Endothelial cell of umbilical vein (primary cell): Measurements from ENCODE around the gene CENPVL3. TPM values are rescaled to one million over a fixed set of nuclear protein-coding genes. Genes with fewer than 3 reads are reported as not detected.

ENCODE experiments used
- BruUV-seq: library from RNA; stranded (reverse); fragments of 400-500 nt; replicated peaks from 2 replicates; lab custom pipeline; 2021; lab: Mats Ljungman, UMichigan
- CTCF ChIA-PET: fragments of 300-600, 350-600 bp; sonication (Branson Sonifier 250); formaldehyde crosslinking; loops from one replicate; lab custom pipeline; 2021; ENCODE audit warnings: antibody characterized with exemption, inconsistent platforms; lab: Charles Lee
- POLR2A ChIA-PET: fragments of 300-600, 350-600 bp; sonication (Branson Sonifier 250); formaldehyde crosslinking; loops from one replicate; lab custom pipeline; 2021; ENCODE audit warnings: antibody characterized with exemption, inconsistent platforms; lab: Charles Lee
- DNase-seq: peaks from one replicate; pipeline ENCODE4 v3.0.0-alpha.2; 2011; ENCODE audit warnings: low read depth, low spot score
- FAIRE-seq: peaks from 2 replicates; lab custom pipeline; 2011; peaks lifted over from hg19 to GRCh38; lab: Jason Lieb, UNC
- H2AFZ ChIP-seq: 2 replicates; pipeline ENCODE4 v1.6.0; 2012; ENCODE audit warnings: low read depth, low read length, control low read depth, inconsistent platforms
- H3K27ac ChIP-seq: 2 replicates; pipeline ENCODE4 v1.5.1; 2011; ENCODE audit warnings: low read depth, mild to moderate bottlenecking, control low read depth, low read length, moderate library complexity; ENCODE audit not compliant: insufficient read depth
- H3K27me3 ChIP-seq, 2 experiments: 2 replicates each; pipeline versions ENCODE4 v1.6.0 to v1.6.1; 2011; ENCODE audit warnings: low read length in 2 of 2, mixed read lengths in 1 of 2; ENCODE audit not compliant: control insufficient read depth in 2 of 2, insufficient read depth in 2 of 2
- H3K36me3 ChIP-seq, 2 experiments: 2 replicates in 1 of 2; 3 replicates in 1 of 2; pipeline ENCODE4 v1.5.1; 2011; ENCODE audit warnings: low read length in 2 of 2, mild to moderate bottlenecking in 1 of 2, moderate library complexity in 1 of 2; ENCODE audit not compliant: control insufficient read depth in 2 of 2, insufficient read depth in 2 of 2; ENCODE audit errors: extremely low read depth in 1 of 2
- H3K4me1 ChIP-seq: 3 replicates; pipeline ENCODE4 v1.5.1; 2011; ENCODE audit warnings: mild to moderate bottlenecking, low read length; ENCODE audit not compliant: control insufficient read depth, insufficient read depth; ENCODE audit errors: extremely low read depth
- H3K4me2 ChIP-seq: 2 replicates; pipeline ENCODE4 v1.6.1; 2011; ENCODE audit warnings: low read length, control low read depth, mixed read lengths; ENCODE audit not compliant: insufficient read depth
- H3K4me3 ChIP-seq, 3 experiments: fragments of 200-600 bp in 1 of 3; sonication (generic), shearing (Covaris generic) in 1 of 3; replicated peaks in 1 of 3; 2 replicates each; pipeline ENCODE4 v1.5.1; 2011 to 2016; ENCODE audit warnings: control low read depth in 3 of 3, low read length in 3 of 3, mild to moderate bottlenecking in 2 of 3, inconsistent platforms in 1 of 3, low read depth in 1 of 3, moderate library complexity in 1 of 3; ENCODE audit not compliant: insufficient read depth in 1 of 3
- H3K79me2 ChIP-seq: 2 replicates; pipeline ENCODE4 v1.6.0; 2012; ENCODE audit warnings: low read length, inconsistent platforms; ENCODE audit not compliant: control insufficient read depth, insufficient read depth
- H3K9ac ChIP-seq: replicated peaks from 2 replicates; pipeline ENCODE3; 2011; ENCODE audit warnings: low read length, control low read depth; ENCODE audit not compliant: insufficient read depth; ENCODE audit errors: extremely low read depth
- H3K9me1 ChIP-seq: replicated peaks from 3 replicates; pipeline ENCODE4 v1.6.0; 2011; ENCODE audit warnings: mild to moderate bottlenecking, low read length; ENCODE audit not compliant: control insufficient read depth, insufficient read depth; ENCODE audit errors: extremely low read depth
- H3K9me3 ChIP-seq: replicated peaks from 2 replicates; pipeline ENCODE4 v1.5.1; 2012; ENCODE audit warnings: low read length, inconsistent platforms; ENCODE audit not compliant: control insufficient read depth, insufficient read depth
- H4K20me1 ChIP-seq: replicated peaks from 2 replicates; pipeline ENCODE3; 2011; ENCODE audit warnings: mild to moderate bottlenecking, low read length; ENCODE audit not compliant: control insufficient read depth, insufficient read depth; ENCODE audit errors: extremely low read depth
- EZH2 ChIP-seq: IDR thresholded peaks from 2 replicates; pipeline ENCODE4 v1.6.1; 2012; ENCODE audit warnings: borderline replicate concordance, low read depth, mild to moderate bottlenecking, moderate library complexity, low read length, inconsistent platforms; ENCODE audit not compliant: severe bottlenecking
- FOS ChIP-seq: IDR thresholded peaks from 2 replicates; pipeline ENCODE4 v1.6.1; 2011; ENCODE audit warnings: mild to moderate bottlenecking, low read length, moderate library complexity, borderline replicate concordance; ENCODE audit not compliant: insufficient read depth
- GATA2 ChIP-seq: IDR thresholded peaks from 2 replicates; pipeline ENCODE4 v1.7.0; 2011; ENCODE audit warnings: low read depth, mild to moderate bottlenecking, moderate library complexity, mixed read lengths, low read length; ENCODE audit not compliant: insufficient read length, insufficient read depth
- JUN ChIP-seq: IDR thresholded peaks from 2 replicates; pipeline ENCODE4 v1.6.1; 2011; ENCODE audit warnings: borderline replicate concordance, low read depth; ENCODE audit not compliant: insufficient read length, insufficient read depth
- MYC ChIP-seq: IDR thresholded peaks from one replicate; pipeline ENCODE4 v1.6.1; 2011; ENCODE audit warnings: mild to moderate bottlenecking, low read depth, low read length
- POLR2A ChIP-seq: IDR thresholded peaks from 2 replicates; pipeline ENCODE4 v1.6.1; 2012; ENCODE audit warnings: low read depth, mild to moderate bottlenecking, control low read depth, low read length
- POLR2AphosphoS5 ChIP-seq: IDR thresholded peaks from 2 replicates; pipeline ENCODE4 v1.6.1; 2012; ENCODE audit warnings: low read depth, mild to moderate bottlenecking, control low read depth, low read length, moderate library complexity; ENCODE audit not compliant: insufficient read depth
- dilution Hi-C: fragments of 300-500 bp; cut with MboI; formaldehyde crosslinking; loops from one replicate; pipeline ENCODE4 v1.15.0; 2019; ENCODE audit warnings: low sequenced_read_pairs; ENCODE audit not compliant: extremely low pct_ligation_motif_present
- intact Hi-C: fragments of 100-400 bp; cut with micrococcal nuclease; formaldehyde crosslinking; loops from one replicate; pipeline ENCODE4 v1.10.0; 2022
- polyA plus RNA-seq, 4 experiments: library from polyadenylated mRNA; depleted of rRNA in 3 of 4; stranded (reverse) in 3 of 4; unstranded in 1 of 4; fragments of >200 nt; gene quantifications; 2 replicates each; pipeline versions ENCODE4 v1.2.1 to v1.2.3, GENCODE V29; 2011 to 2012; ENCODE audit warnings: missing spikeins in 1 of 4
- total RNA-seq: library from RNA; stranded (reverse); gene quantifications from 2 replicates; pipeline ENCODE4 v1.2.3, GENCODE V29; 2021
- TF ChIP-seq, protein P1 (sequence below): IDR thresholded peaks from 2 replicates; pipeline ENCODE4 v1.6.1; 2011; ENCODE audit not compliant: insufficient read depth, insufficient read length
- TF ChIP-seq, protein P2 (sequence below), 2 donors: IDR thresholded peaks; 1 replicate in 1 of 2; 2 replicates in 1 of 2; pipeline ENCODE4 v1.5.1; 2011; ENCODE audit warnings: low read length in 2 of 2, mild to moderate bottlenecking in 2 of 2, moderate library complexity in 2 of 2, control low read depth in 1 of 2, inconsistent platforms in 1 of 2, low read depth in 1 of 2; ENCODE audit not compliant: insufficient read depth in 1 of 2; ENCODE audit errors: extremely low read depth in 1 of 2

CENPVL3 gene
- total and polyA plus RNA-seq, 2 donors (not counting 3 experiments of a cell fraction or from before 2014, with no cell fraction given), result not detected

DNA sequence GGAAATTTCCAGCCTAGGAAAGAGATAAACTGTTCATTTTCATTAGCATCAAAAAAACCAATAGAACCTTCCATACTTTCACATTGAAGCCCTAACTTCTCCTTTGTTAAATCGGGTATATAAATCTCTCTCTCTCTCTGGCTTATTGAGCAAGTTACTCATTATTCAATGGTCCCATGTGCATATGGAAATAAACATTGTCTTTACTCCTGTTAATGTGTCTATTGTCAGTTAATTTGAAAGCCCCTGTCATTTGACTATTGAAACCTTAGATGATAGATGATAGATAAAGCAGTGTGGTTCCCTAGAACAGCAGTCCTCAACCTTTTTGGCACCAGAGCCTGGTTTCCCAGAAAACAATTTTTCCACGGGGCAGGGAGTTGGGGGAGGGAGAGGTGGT is 46.8 kb downstream of the CENPVL3 start:
- FAIRE-seq, result no peak
- POLR2A ChIA-PET, result no interaction called here

DNA sequence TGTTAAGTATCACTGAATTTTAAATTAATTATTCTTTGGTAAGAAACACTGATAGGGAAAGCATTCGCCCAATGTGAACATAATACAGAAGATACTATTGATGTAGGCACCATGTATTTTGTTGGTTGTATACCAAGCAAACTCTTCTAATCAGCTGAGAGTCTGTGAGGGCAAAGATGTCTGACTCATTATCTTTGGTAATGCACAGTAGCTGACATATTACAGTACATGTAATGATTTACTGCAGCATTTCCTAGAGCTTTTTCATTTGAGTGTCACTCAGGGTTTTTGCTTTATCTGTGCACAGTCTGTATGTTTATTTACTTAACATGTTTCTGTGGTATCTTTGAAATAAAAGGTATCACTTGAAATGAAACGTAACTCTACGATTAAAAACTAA is 49.2 kb downstream of the CENPVL3 start:
- no peaks in the 10 kb centered on the region for H3K36me3 ChIP-seq
- no peak overlapping the region for H3K4me2 ChIP-seq
- no peak overlapping the region for H2AFZ ChIP-seq
- H3K9me3 ChIP-seq, result no peaks in the 10 kb centered on the region
- no peak overlapping the region for H3K9ac ChIP-seq
- H3K4me3 ChIP-seq, result no peak overlapping the region
- no TSS peak for BruUV-seq
- ChIA-PET POLR2A (no interaction called here), CTCF (no interaction called here)
- FAIRE-seq (no peak), DNase-seq (no peak)
- no peaks in the 10 kb centered on the region for H3K79me2 ChIP-seq
- dilution Hi-C loops, result no loop called here
- TF ChIP-seq, protein P1, sequence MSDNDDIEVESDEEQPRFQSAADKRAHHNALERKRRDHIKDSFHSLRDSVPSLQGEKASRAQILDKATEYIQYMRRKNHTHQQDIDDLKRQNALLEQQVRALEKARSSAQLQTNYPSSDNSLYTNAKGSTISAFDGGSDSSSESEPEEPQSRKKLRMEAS, result no peak
- TF ChIP-seq POLR2A (no peak), POLR2AphosphoS5 (no peak), FOS (no peak), GATA2 (no peak), MYC (no peak), EZH2 (no peak), JUN (no peak)
- TF ChIP-seq, protein P2, sequence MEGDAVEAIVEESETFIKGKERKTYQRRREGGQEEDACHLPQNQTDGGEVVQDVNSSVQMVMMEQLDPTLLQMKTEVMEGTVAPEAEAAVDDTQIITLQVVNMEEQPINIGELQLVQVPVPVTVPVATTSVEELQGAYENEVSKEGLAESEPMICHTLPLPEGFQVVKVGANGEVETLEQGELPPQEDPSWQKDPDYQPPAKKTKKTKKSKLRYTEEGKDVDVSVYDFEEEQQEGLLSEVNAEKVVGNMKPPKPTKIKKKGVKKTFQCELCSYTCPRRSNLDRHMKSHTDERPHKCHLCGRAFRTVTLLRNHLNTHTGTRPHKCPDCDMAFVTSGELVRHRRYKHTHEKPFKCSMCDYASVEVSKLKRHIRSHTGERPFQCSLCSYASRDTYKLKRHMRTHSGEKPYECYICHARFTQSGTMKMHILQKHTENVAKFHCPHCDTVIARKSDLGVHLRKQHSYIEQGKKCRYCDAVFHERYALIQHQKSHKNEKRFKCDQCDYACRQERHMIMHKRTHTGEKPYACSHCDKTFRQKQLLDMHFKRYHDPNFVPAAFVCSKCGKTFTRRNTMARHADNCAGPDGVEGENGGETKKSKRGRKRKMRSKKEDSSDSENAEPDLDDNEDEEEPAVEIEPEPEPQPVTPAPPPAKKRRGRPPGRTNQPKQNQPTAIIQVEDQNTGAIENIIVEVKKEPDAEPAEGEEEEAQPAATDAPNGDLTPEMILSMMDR (IDR thresholded peaks at IDR 0.05; ENCODE audit: extremely low read depth in 1 of 2, insufficient read depth in 1 of 2, low read depth in 1 of 2, low read length in 2 of 2), result no peak
- no peak overlapping the region for H3K27ac ChIP-seq
- intact Hi-C loops, result no loop called here
- H3K27me3 ChIP-seq, result no peaks in the 10 kb centered on the region
- no peaks in the 10 kb centered on the region for H3K4me1 ChIP-seq
- no peaks in the 10 kb centered on the region for H4K20me1 ChIP-seq
- H3K9me1 ChIP-seq, result no peaks in the 10 kb centered on the region

More for the DNA sequence above, 46.8 kb downstream of the CENPVL3 start:
- H3K27me3 ChIP-seq, result no peaks in the 10 kb centered on the region
- H3K4me1 ChIP-seq, result no peaks in the 10 kb centered on the region
- no peak overlapping the region for H3K27ac ChIP-seq
- CTCF ChIA-PET, result no interaction called here
- no TSS peak for BruUV-seq
- H3K36me3 ChIP-seq, result no peaks in the 10 kb centered on the region
- H2AFZ ChIP-seq, result no peak overlapping the region
- dilution Hi-C loops, result no loop called here
- H3K9me3 ChIP-seq, result no peaks in the 10 kb centered on the region
- H3K9ac ChIP-seq, result no peak overlapping the region
- H3K4me2 ChIP-seq, result no peak overlapping the region
- no peaks in the 10 kb centered on the region for H4K20me1 ChIP-seq
- TF ChIP-seq, protein P2 (IDR thresholded peaks at IDR 0.05; ENCODE audit: extremely low read depth in 1 of 2, insufficient read depth in 1 of 2, low read depth in 1 of 2, low read length in 2 of 2), result no peak
- TF ChIP-seq MYC, result no peak
- TF ChIP-seq, protein P1, result no peak
- TF ChIP-seq JUN, result no peak
- no peaks in the 10 kb centered on the region for H3K79me2 ChIP-seq
- no peaks in the 10 kb centered on the region for H3K9me1 ChIP-seq
- DNase-seq, result no peak
- no peak overlapping the region for H3K4me3 ChIP-seq
- intact Hi-C loops, result no loop called here
